Measurements from ENCODE around the gene MRPL12. TPM values are rescaled to one million over a fixed set of nuclear protein-coding genes. Genes with fewer than 3 reads are reported as not detected.

Gene MRPL12
- total RNA-seq, 1 donor from 2014 or later = 35.0 TPM

GRCh38 chr17:81666342-81667191 lies 36.6 kb upstream of the MRPL12 start, which contains the start of the genes CCDC137 and OXLD1:
TSS of gene CCDC137 (plus strand) at chr17:81666737. CDS start at chr17:81666767, 30 bp downstream.
TSS of gene OXLD1 (minus strand) at chr17:81666605. CDS start at chr17:81666577, 28 bp downstream.
- ATAC-seq (peak; percentile 98 to 99), DNase-seq (peak; percentile 98)
- Histone ChIP-seq H3K36me3 (peaks cover 34% of the 10 kb centered on the region), H3K9me3 (no peaks in the 10 kb centered on the region), H3K27ac (peak within 1 kb of the TSS; percentile 93), H3K4me1 (peaks cover 31% of the 10 kb centered on the region), H3K27me3 (ENCODE audit: low read depth) (no peaks in the 10 kb centered on the region), H3K4me3 (peak within 1 kb of the TSS; percentile 100)
- intact Hi-C loops (cut with DNase I) = no loop called here
- TF ChIP-seq CTCF (IDR thresholded peaks at IDR 0.05) = no peak

DNA sequence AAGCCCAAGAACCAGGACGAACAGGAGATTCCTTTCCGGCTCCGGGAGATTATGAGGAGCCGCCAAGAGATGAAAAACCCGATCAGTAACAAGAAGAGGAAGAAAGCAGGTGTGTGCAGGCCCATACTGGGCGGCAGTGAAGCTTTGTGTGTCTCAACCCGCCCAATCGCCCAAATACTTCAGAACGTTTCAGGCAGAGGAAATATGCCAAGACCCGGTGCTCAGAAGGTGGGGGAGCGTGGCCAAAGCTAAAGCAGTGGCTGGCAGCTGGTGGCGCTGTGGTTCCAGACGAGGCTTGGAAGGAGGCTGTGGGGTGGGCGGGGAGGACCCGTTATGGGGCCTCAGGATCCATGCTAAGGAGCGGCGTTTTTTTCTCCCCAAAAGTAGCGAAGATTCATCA lies 35.4 kb upstream of the MRPL12 start:
- intact Hi-C loops (cut with DNase I) = no loop called here
- H3K9me3 ChIP-seq = no peaks in the 10 kb centered on the region
- H3K27ac ChIP-seq = no peak overlapping the region

GRCh38 chr17:81672504-81672903 lies 30.7 kb upstream of the MRPL12 start:
- ATAC-seq (no peak), DNase-seq (no peak)

More for the DNA sequence above, 35.4 kb upstream of the MRPL12 start:
- DNase-seq = no peak
- Histone ChIP-seq H3K27me3 (ENCODE audit: low read depth) (no peaks in the 10 kb centered on the region), H3K4me1 (peaks cover 31% of the 10 kb centered on the region), H3K4me3 (peak overlapping the region; percentile 100), H3K36me3 (peaks cover 46% of the 10 kb centered on the region)
- TF ChIP-seq CTCF (IDR thresholded peaks at IDR 0.05) = no peak
- ATAC-seq = no peak

GRCh38 chr17:81672954-81673353 lies 30.2 kb upstream of the MRPL12 start:
- H3K4me1 ChIP-seq = peaks cover 5% of the 10 kb centered on the region
- intact Hi-C loops (cut with DNase I) = no loop called here
- ATAC-seq (peak in 1 of 2 donors; percentile 11), DNase-seq (no peak)
- H3K36me3 ChIP-seq = peaks cover 51% of the 10 kb centered on the region
- H3K27ac ChIP-seq = no peak overlapping the region
- no peak overlapping the region for H3K4me3 ChIP-seq
- H3K9me3 ChIP-seq = no peaks in the 10 kb centered on the region
- TF ChIP-seq CTCF (IDR thresholded peaks at IDR 0.05) = no peak
- no peaks in the 10 kb centered on the region for H3K27me3 ChIP-seq (ENCODE audit: low read depth)

More at GRCh38 chr17:81672504-81672903, 30.7 kb upstream of the MRPL12 start:
- Histone ChIP-seq H3K27me3 (ENCODE audit: low read depth) (no peaks in the 10 kb centered on the region), H3K4me3 (no peak overlapping the region), H3K36me3 (peaks cover 51% of the 10 kb centered on the region), H3K27ac (no peak overlapping the region), H3K9me3 (no peaks in the 10 kb centered on the region), H3K4me1 (peaks cover 9% of the 10 kb centered on the region)
- no peak for TF ChIP-seq CTCF (IDR thresholded peaks at IDR 0.05)
- intact Hi-C loops (cut with DNase I) = no loop called here

- DNase-seq (no peak), ATAC-seq (no peak)
- Histone ChIP-seq H3K36me3 (peaks cover 51% of the 10 kb centered on the region), H3K4me1 (no peaks in the 10 kb centered on the region), H3K4me3 (no peak overlapping the region), H3K9me3 (no peaks in the 10 kb centered on the region), H3K27me3 (ENCODE audit: low read depth) (no peaks in the 10 kb centered on the region), H3K27ac (no peak overlapping the region)
- intact Hi-C loops (cut with DNase I) = no loop called here
- no peak for TF ChIP-seq CTCF (IDR thresholded peaks at IDR 0.05)
Observed at GRCh38 chr17:81673561-81674258, 29.5 kb upstream of the MRPL12 start.

All from lower lobe of right lung (tissue), 2 donors.